Calu3 (cell line): ENCODE measurements around the gene CRYBG3. TPM values are rescaled to one million over a fixed set of nuclear protein-coding genes. Genes with fewer than 3 reads are reported as not detected.

Experiments used
- BruUV-seq: library from RNA; stranded (reverse); fragments of 400-500 nt; replicated peaks from 2 replicates; lab custom pipeline; 2021; lab: Mats Ljungman, UMichigan
- CTCF ChIA-PET: fragments of 300-600 bp; sonication (Branson Sonifier 250); formaldehyde crosslinking; loops from one replicate; lab custom pipeline; 2022; ENCODE audit warnings: antibody characterized with exemption; lab: Charles Lee
- DNase-seq: peaks from one replicate; pipeline ENCODE4 v3.0.0; 2022
- H3K27ac Mint-ChIP-seq: one replicate; pipeline ENCODE4 v1.8.0; 2022; ENCODE audit warnings: mixed read lengths; ENCODE audit not compliant: unreplicated experiment
- H3K27me3 Mint-ChIP-seq: one replicate; pipeline ENCODE4 v1.8.0; 2022; ENCODE audit warnings: mixed read lengths; ENCODE audit not compliant: unreplicated experiment
- H3K36me3 Mint-ChIP-seq: one replicate; pipeline ENCODE4 v1.8.0; 2022; ENCODE audit warnings: mild to moderate bottlenecking, moderate library complexity, mixed read lengths; ENCODE audit not compliant: insufficient read depth, unreplicated experiment
- H3K4me1 Mint-ChIP-seq: one replicate; pipeline ENCODE4 v1.8.0; 2022; ENCODE audit warnings: mild to moderate bottlenecking, low read depth, mixed read lengths; ENCODE audit not compliant: unreplicated experiment
- H3K4me3 Mint-ChIP-seq: one replicate; pipeline ENCODE4 v1.8.0; 2022; ENCODE audit warnings: mild to moderate bottlenecking, low read depth, moderate library complexity, mixed read lengths; ENCODE audit not compliant: unreplicated experiment
- H3K9me3 Mint-ChIP-seq: one replicate; pipeline ENCODE4 v1.8.0; 2022; ENCODE audit warnings: low read depth, mixed read lengths; ENCODE audit not compliant: unreplicated experiment
- CTCF ChIP-seq: fragments of 200-600 bp; IDR thresholded peaks from one replicate; pipeline ENCODE4 v1.8.0; 2022; ENCODE audit warnings: antibody characterized with exemption; ENCODE audit not compliant: unreplicated experiment
- intact Hi-C: fragments of 100-400 bp; cut with micrococcal nuclease; formaldehyde crosslinking; loops from one replicate; pipeline ENCODE4 v1.10.0; 2022; ENCODE audit not compliant: unreplicated experiment
- total RNA-seq: library from RNA; stranded (reverse); gene quantifications from 2 replicates; pipeline ENCODE4 v1.2.3, GENCODE V29; 2022

Gene CRYBG3
- total RNA-seq, 1 experiment from 2014 or later = 10.3 TPM

GRCh38 chr3:97795951-97796350 lies 25.9 kb upstream of the CRYBG3 start:
- no TSS peak for BruUV-seq
- CTCF ChIA-PET = interaction anchor here (1.9 kb wide), 1 partner anchor 228 kb away, joined by 4 read pairs; no protein-coding TSS in a partner anchor
- Mint-ChIP-seq H3K4me3 (no peak overlapping the region), H3K4me1 (no peaks in the 10 kb centered on the region), H3K36me3 (no peaks in the 10 kb centered on the region), H3K27me3 (no peaks in the 10 kb centered on the region), H3K27ac (no peak overlapping the region), H3K9me3 (no peaks in the 10 kb centered on the region)
- no peak for TF ChIP-seq CTCF
- DNase-seq = no peak
- intact Hi-C loops = loop anchor here (5.0 to 10.0 kb wide), 2 partner anchors 101 to 149 kb away; no protein-coding TSS in a partner anchor

- CTCF ChIA-PET = no interaction called here
- no peaks in the 10 kb centered on the region for H3K4me1 Mint-ChIP-seq
- H3K9me3 Mint-ChIP-seq = no peaks in the 10 kb centered on the region
- no peak for DNase-seq
- BruUV-seq = no TSS peak
- TF ChIP-seq CTCF = no peak
- H3K27ac Mint-ChIP-seq = no peak overlapping the region
- no peaks in the 10 kb centered on the region for H3K36me3 Mint-ChIP-seq
- intact Hi-C loops = no loop called here
- H3K4me3 Mint-ChIP-seq = no peak overlapping the region
- H3K27me3 Mint-ChIP-seq = no peaks in the 10 kb centered on the region
These were observed 17.3 kb upstream of the CRYBG3 start for GRCh38 chr3:97804471-97804870.

- DNase-seq = no peak
- Mint-ChIP-seq H3K27me3 (no peaks in the 10 kb centered on the region), H3K4me3 (no peak overlapping the region), H3K9me3 (no peaks in the 10 kb centered on the region), H3K27ac (no peak overlapping the region), H3K4me1 (no peaks in the 10 kb centered on the region), H3K36me3 (no peaks in the 10 kb centered on the region)
- CTCF ChIA-PET = no interaction called here
- no TSS peak for BruUV-seq
- intact Hi-C loops = no loop called here
- no peak for TF ChIP-seq CTCF
These were observed 10.9 kb upstream of the CRYBG3 start for GRCh38 chr3:97810779-97811390.

- Mint-ChIP-seq H3K36me3 (no peaks in the 10 kb centered on the region), H3K27ac (no peak overlapping the region), H3K4me1 (no peaks in the 10 kb centered on the region), H3K9me3 (no peaks in the 10 kb centered on the region), H3K27me3 (no peaks in the 10 kb centered on the region), H3K4me3 (no peak overlapping the region)
- TF ChIP-seq CTCF = no peak
- BruUV-seq = no TSS peak
- CTCF ChIA-PET = interaction anchor here (0.7 to 0.8 kb wide), 3 partner anchors 12 to 973 kb away, joined by 4 to 11 read pairs (median 6); no protein-coding TSS in a partner anchor
- intact Hi-C loops = no loop called here
- DNase-seq = peak; percentile 32
These were observed 6.5 kb upstream of the CRYBG3 start for GRCh38 chr3:97815149-97815917.
